Dedifferentiated amniotic fluid mesenchymal stem cell (primary cell): ENCODE results near the gene LHX5.
A peak's percentile ranks its signal among the peaks of the same experiment; 100 is the strongest.

Experiments used
- DNase-seq: peaks from one replicate; pipeline ENCODE4 v3.0.0-alpha.2; 2016; ENCODE audit errors: extremely low spot score

The LHX5 gene

GRCh38 chr12:113464852-113465719 lies 6.6 kb downstream of the LHX5 start:
- DNase-seq, result no peak

- no peak for DNase-seq
Observed at GRCh38 chr12:113464452-113464775, 7.3 kb downstream of the LHX5 start.

GRCh38 chr12:113463746-113464451 lies 7.8 kb downstream of the LHX5 start:
- DNase-seq, result no peak

GRCh38 chr12:113462998-113463745 lies 8.5 kb downstream of the LHX5 start:
- DNase-seq, result no peak

- DNase-seq, result peak; percentile 64
Observed at GRCh38 chr12:113462117-113462774, 9.4 kb downstream of the LHX5 start.

GRCh38 chr12:113461666-113462065 lies 10.0 kb downstream of the LHX5 start:
- no peak for DNase-seq

- no peak for DNase-seq
Observed at GRCh38 chr12:113459981-113460380, 11.7 kb downstream of the LHX5 start.

GRCh38 chr12:113457710-113458109 lies 14.0 kb downstream of the LHX5 start:
- no peak for DNase-seq

- no peak for DNase-seq
Observed at GRCh38 chr12:113457185-113457584, 14.5 kb downstream of the LHX5 start.

GRCh38 chr12:113456761-113457160 lies 14.9 kb downstream of the LHX5 start:
- no peak for DNase-seq

- no peak for DNase-seq
Observed at GRCh38 chr12:113456199-113456598, 15.5 kb downstream of the LHX5 start.

- DNase-seq, result no peak
Observed at GRCh38 chr12:113453330-113453729, 18.3 kb downstream of the LHX5 start.

GRCh38 chr12:113452458-113452857 lies 19.2 kb downstream of the LHX5 start:
- DNase-seq, result no peak

GRCh38 chr12:113449839-113450238 lies 21.8 kb downstream of the LHX5 start:
- DNase-seq, result no peak

- DNase-seq, result no peak
Observed at GRCh38 chr12:113449299-113449698, 22.4 kb downstream of the LHX5 start.

GRCh38 chr12:113448873-113449272 lies 22.8 kb downstream of the LHX5 start:
- DNase-seq, result no peak

GRCh38 chr12:113445544-113446171 lies 26.0 kb downstream of the LHX5 start:
- no peak for DNase-seq

GRCh38 chr12:113443030-113443539 lies 28.6 kb downstream of the LHX5 start:
- DNase-seq, result no peak

GRCh38 chr12:113440947-113441782 lies 30.5 kb downstream of the LHX5 start:
- no peak for DNase-seq

- no peak for DNase-seq
Observed at GRCh38 chr12:113440336-113440735, 31.3 kb downstream of the LHX5 start.
